Stomach (tissue), 4 donors: ENCODE data around the gene MTX1.

ENCODE experiments used
- CTCF ChIP-seq, 7 experiments: fragments of 450-650 bp in 4 of 7; fragments of 200-600 bp in 3 of 7; sonication (generic) in 3 of 7; IDR thresholded peaks; one replicate each; pipeline ENCODE4 v1.5.1; 2016 to 2019; ENCODE audit warnings: antibody characterized with exemption in 7 of 7, control low read depth in 2 of 7, mild to moderate bottlenecking in 1 of 7
- POLR2A ChIP-seq, 4 donors: fragments of 450-650 bp; IDR thresholded peaks; one replicate each; pipeline ENCODE4 v1.6.1; 2016; ENCODE audit warnings: antibody characterized with exemption in 4 of 4, control low read depth in 2 of 4, mild to moderate bottlenecking in 1 of 4, moderate library complexity in 1 of 4

GRCh38 chr1:155251566-155251965 lies 43.1 kb downstream of the MTX1 start:
- TF ChIP-seq POLR2A (IDR thresholded peaks at IDR 0.05) (no peak), CTCF (IDR thresholded peaks at IDR 0.05) (no peak)
